Spleen (tissue), 13 donors: ENCODE results near the gene TSHR. TPM values are rescaled to one million over a fixed set of nuclear protein-coding genes. Genes with fewer than 3 reads are reported as not detected.
"Not testable (repeated sequence)": the region's sequence is repeated elsewhere in the genome, so short reads cannot be mapped to it uniquely, and the experiment has no call there.

Source experiments
- DNase-seq: peaks from one replicate; pipeline ENCODE4 v3.0.0-alpha.2; 2020
- H3K27ac ChIP-seq, 8 donors: fragments of 200-600 bp; sonication (generic) in 7 of 8; 1 replicate in 4 of 8; 2 replicates in 4 of 8; pipeline versions ENCODE4 v1.5.0 to v1.8.0; 2016 to 2021; ENCODE audit warnings: inconsistent platforms in 4 of 8, mild to moderate bottlenecking in 4 of 8, moderate library complexity in 1 of 8
- H3K27me3 ChIP-seq, 7 donors: fragments of 200-600 bp; sonication (generic) in 6 of 7; replicated peaks in 1 of 7; 1 replicate in 4 of 7; 2 replicates in 3 of 7; pipeline versions ENCODE4 v1.5.0 to v1.8.0; 2016 to 2021; ENCODE audit warnings: inconsistent platforms in 3 of 7, mild to moderate bottlenecking in 1 of 7
- H3K36me3 ChIP-seq, 6 donors: fragments of 200-600 bp; sonication (generic) in 5 of 6; 1 replicate in 4 of 6; 2 replicates in 2 of 6; pipeline versions ENCODE4 v1.5.0 to v1.8.0; 2016 to 2021; ENCODE audit warnings: inconsistent platforms in 2 of 6
- H3K4me1 ChIP-seq, 6 donors: fragments of 200-600 bp; sonication (generic) in 5 of 6; 1 replicate in 3 of 6; 2 replicates in 3 of 6; pipeline versions ENCODE4 v1.5.0 to v1.8.0; 2016 to 2021; ENCODE audit warnings: inconsistent platforms in 3 of 6
- H3K4me3 ChIP-seq, 8 donors: fragments of 200-600 bp; sonication (generic) in 7 of 8; 1 replicate in 4 of 8; 2 replicates in 4 of 8; pipeline versions ENCODE4 v1.5.0 to v1.8.0; 2016 to 2021; ENCODE audit warnings: inconsistent platforms in 4 of 8, mild to moderate bottlenecking in 4 of 8, moderate library complexity in 2 of 8
- H3K9me3 ChIP-seq, 8 donors: fragments of 200-600 bp; sonication (generic) in 7 of 8; 1 replicate in 4 of 8; 2 replicates in 4 of 8; pipeline versions ENCODE4 v1.5.0 to v1.8.0; 2016 to 2021; ENCODE audit warnings: inconsistent platforms in 4 of 8
- POLR2A ChIP-seq, 3 donors: fragments of 450-650 bp; IDR thresholded peaks; one replicate each; pipeline ENCODE4 v1.5.1; 2017; ENCODE audit warnings: antibody characterized with exemption in 3 of 3, mild to moderate bottlenecking in 1 of 3
- POLR2AphosphoS5 ChIP-seq, 3 donors: sonication (generic); formaldehyde crosslinking; IDR thresholded peaks; one replicate each; pipeline ENCODE4 v1.5.1; 2017; ENCODE audit warnings: antibody characterized with exemption in 3 of 3
- WGBS, 5 donors: extraction: QIAGEN DNeasy Blood & Tissue Kit in 3 of 5; methylation state at CpG; one replicate each; pipeline versions ENCODE4 v1.1.5 to v1.1.7; 2013 to 2018; 5-methylcytosine and 5-hydroxymethylcytosine counted together
- intact Hi-C: fragments of 100-400 bp; cut with DNase I; formaldehyde crosslinking; loops from one replicate; pipeline ENCODE4 v1.15.0; 2023; ENCODE audit warnings: low total_unique reads
- long read RNA-seq, 2 donors: transcript quantifications; one replicate each; lab custom pipeline, GENCODE V29; 2026
- polyA plus RNA-seq, 3 donors: library from polyadenylated mRNA; stranded (reverse); fragments of 200-250 nt; gene quantifications; one replicate each; pipeline ENCODE4 v1.2.1, GENCODE V29; 2013
- total RNA-seq, 7 donors: library from RNA; depleted of rRNA in 3 of 7; stranded (reverse); fragments of >200 nt in 3 of 7; fragmentation: NEBNext Ultra II Directional in 4 of 7; extraction: Animal tissue kit (Norgen Biotek cat#: 25700) in 4 of 7; gene quantifications; one replicate each; pipeline versions ENCODE4 v1.1.0 to v1.2.1, GENCODE V29; 2016 to 2021
- TF ChIP-seq, protein P1 (sequence below), 11 experiments: fragments of 200-600 bp in 7 of 11; fragments of 450-650 bp in 4 of 11; sonication (generic) in 4 of 11; IDR thresholded peaks in 8 of 11; conservative IDR thresholded peaks in 3 of 11; 1 replicate in 7 of 11; 2 replicates in 4 of 11; pipeline versions ENCODE4 v1.4.0 to v1.8.0; 2016 to 2021; ENCODE audit warnings: antibody characterized with exemption in 11 of 11, inconsistent platforms in 4 of 11, mild to moderate bottlenecking in 1 of 11
- donor health status: healthy with polysubstance abuse.
- donor health status: DM: no; HTN: no; CAD: no; lungs with moderate emphysema.
- donor health status: DM: no; HTN: no; CAD: no.
- donor health status: Bipolar disorder and iron deficiency.
- donor health status: healthy.
- donor health status: DM: no; HTN: no; CAD: no.
- donor health status: DM: yes; HTN: yes; CAD: no.

Gene TSHR
- 1 to 10 TPM in 3 of 7 donors, under 1 TPM in 3, not detected in 1; 0.32 to 3.1 (median 1.00) TPM for total RNA-seq
- under 1 TPM; 0.22 to 0.32 (median 0.22) TPM for polyA plus RNA-seq
- long read RNA-seq, donor 1 = 0 reads
- long read RNA-seq, donor 2 = 0 reads

DNA sequence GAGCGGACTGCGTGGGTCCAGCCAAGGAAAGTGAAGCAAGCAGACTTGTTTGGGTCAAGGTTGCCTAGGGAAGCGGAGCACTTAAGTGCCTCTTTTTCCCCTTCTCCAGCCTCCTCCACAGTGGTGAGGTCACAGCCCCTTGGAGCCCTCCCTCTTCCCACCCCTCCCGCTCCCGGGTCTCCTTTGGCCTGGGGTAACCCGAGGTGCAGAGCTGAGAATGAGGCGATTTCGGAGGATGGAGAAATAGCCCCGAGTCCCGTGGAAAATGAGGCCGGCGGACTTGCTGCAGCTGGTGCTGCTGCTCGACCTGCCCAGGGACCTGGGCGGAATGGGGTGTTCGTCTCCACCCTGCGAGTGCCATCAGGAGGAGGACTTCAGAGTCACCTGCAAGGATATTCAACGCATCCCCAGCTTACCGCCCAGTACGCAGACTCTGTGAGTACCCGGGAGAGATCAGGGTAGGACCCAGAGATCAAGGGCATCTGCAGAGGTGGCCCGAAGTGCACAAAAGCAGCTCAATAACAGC lies at the start of gene TSHR:
Gene TSHR (plus strand): TSS at position 206 of the 526 bp plus-strand sequence. CDS start 60 bp downstream, at position 266.
- Histone ChIP-seq H3K4me3 (peak within 1 kb of the TSS; percentile 31 to 71 (median 47)), H3K27me3 (peaks cover 0 to 10% (median 0%) of the 10 kb centered on the region in 7 donors), H3K9me3 (no peaks in the 10 kb centered on the region), H3K27ac (peak within 1 kb of the TSS in 3 of 8 donors; percentile 21 to 47 (median 30)), H3K36me3 (no peaks in the 10 kb centered on the region), H3K4me1 (peaks cover 9 to 59% (median 38%) of the 10 kb centered on the region in 6 donors)
- 28 to 38% (median 37%) methylated on average over 21 of the region's 21 CpGs for WGBS, 5 donors
- intact Hi-C loops = no loop called here
- no peak for TF ChIP-seq POLR2A (IDR thresholded peaks at IDR 0.05)
- no peak for DNase-seq

DNA sequence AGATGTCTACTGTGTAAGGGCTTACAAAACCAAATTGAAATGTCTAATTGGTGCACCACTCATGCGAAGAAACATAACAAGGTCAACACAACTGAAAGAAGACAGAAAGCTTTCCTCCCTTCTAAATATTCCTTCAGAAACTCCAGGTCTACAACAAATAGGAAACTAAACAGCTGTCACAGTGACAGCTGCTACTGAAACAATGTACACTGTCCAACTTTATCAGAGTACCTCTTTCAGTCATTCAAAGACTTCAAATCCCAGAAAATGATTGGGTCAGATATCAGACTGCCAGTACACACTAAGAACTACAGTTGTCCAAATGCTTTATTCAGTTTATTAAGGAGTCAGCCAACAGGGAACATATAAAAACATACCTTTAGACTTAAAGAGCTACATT lies 49.1 kb upstream of the TSHR start:
- no peaks in the 10 kb centered on the region for H3K4me1 ChIP-seq
- no peak for DNase-seq
- H3K36me3 ChIP-seq = peaks cover 0 to 28% (median 2%) of the 10 kb centered on the region in 6 donors
- H3K9me3 ChIP-seq = no peaks in the 10 kb centered on the region
- no peak overlapping the region for H3K27ac ChIP-seq
- H3K27me3 ChIP-seq = no peaks in the 10 kb centered on the region
- intact Hi-C loops = no loop called here
- 0 to 61% (median 39%) methylated on average over 1 of the region's 1 CpG for WGBS, 5 donors
- TF ChIP-seq POLR2AphosphoS5 (IDR thresholded peaks at IDR 0.05) (no peak), POLR2A (IDR thresholded peaks at IDR 0.05) (no peak)
- TF ChIP-seq, protein P1, sequence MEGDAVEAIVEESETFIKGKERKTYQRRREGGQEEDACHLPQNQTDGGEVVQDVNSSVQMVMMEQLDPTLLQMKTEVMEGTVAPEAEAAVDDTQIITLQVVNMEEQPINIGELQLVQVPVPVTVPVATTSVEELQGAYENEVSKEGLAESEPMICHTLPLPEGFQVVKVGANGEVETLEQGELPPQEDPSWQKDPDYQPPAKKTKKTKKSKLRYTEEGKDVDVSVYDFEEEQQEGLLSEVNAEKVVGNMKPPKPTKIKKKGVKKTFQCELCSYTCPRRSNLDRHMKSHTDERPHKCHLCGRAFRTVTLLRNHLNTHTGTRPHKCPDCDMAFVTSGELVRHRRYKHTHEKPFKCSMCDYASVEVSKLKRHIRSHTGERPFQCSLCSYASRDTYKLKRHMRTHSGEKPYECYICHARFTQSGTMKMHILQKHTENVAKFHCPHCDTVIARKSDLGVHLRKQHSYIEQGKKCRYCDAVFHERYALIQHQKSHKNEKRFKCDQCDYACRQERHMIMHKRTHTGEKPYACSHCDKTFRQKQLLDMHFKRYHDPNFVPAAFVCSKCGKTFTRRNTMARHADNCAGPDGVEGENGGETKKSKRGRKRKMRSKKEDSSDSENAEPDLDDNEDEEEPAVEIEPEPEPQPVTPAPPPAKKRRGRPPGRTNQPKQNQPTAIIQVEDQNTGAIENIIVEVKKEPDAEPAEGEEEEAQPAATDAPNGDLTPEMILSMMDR (IDR thresholded peaks at IDR 0.05 in 8 of 11, conservative IDR thresholded peaks at IDR 0.05 in 3 of 11) = no peak
- H3K4me3 ChIP-seq = no peak overlapping the region

DNA sequence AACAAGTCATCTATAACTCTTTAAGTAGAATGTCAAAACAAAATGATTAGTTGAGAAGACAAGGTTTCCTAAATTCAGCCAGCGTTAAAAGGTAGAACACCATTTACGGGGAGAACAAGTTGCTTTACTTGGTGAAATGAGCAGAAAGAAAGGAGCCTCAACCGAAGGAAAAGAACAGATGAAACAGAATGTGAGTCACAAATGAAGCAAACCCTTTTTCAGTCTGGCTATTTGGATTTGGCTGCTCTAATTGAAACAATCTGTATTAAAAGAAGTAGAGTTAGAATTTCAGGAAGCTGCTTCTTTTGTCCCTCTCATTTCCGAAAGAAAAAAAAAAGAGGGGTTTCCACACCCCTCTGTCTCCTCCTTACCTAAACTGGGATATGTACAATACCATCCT lies 48.5 kb upstream of the TSHR start:
- peaks cover 0 to 28% (median 2%) of the 10 kb centered on the region in 6 donors for H3K36me3 ChIP-seq
- no peaks in the 10 kb centered on the region for H3K4me1 ChIP-seq
- WGBS, 5 donors = 84 to 99% (median 94%) methylated on average over 4 of the region's 4 CpGs
- intact Hi-C loops = no loop called here
- no peaks in the 10 kb centered on the region for H3K27me3 ChIP-seq
- no peak for TF ChIP-seq POLR2A (IDR thresholded peaks at IDR 0.05)
- TF ChIP-seq, protein P1 (IDR thresholded peaks at IDR 0.05 in 8 of 11, conservative IDR thresholded peaks at IDR 0.05 in 3 of 11) = no peak
- TF ChIP-seq POLR2AphosphoS5 (IDR thresholded peaks at IDR 0.05) = no peak
- no peak overlapping the region for H3K4me3 ChIP-seq
- H3K9me3 ChIP-seq = no peaks in the 10 kb centered on the region
- no peak for DNase-seq
- no peak overlapping the region for H3K27ac ChIP-seq

DNA sequence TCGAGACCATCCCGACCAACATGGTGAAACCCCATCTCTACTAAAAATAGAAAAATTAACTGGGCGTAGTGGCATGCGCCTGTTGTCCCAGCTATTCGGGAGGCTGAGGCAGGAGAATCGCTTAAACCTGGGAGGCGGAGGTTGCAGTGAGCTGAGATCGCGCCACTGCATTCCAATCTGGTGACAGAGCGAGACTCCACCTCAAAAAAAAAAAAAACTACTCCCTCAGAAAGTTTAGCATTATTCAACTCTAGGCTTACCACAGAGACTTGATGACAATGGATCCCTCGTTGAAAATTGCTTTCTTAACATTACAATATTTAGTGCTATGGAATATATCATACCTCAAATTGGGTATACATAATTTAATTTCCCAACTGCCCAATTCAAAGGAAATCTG lies 43.4 kb upstream of the TSHR start:
- H3K4me3 ChIP-seq, H3K4me1 ChIP-seq, intact Hi-C loops, H3K27me3 ChIP-seq, DNase-seq, H3K27ac ChIP-seq, H3K9me3 ChIP-seq: not testable (repeated sequence)
- WGBS, 5 donors = 95 to 98% (median 96%) methylated on average over 11 of the region's 11 CpGs
- H3K36me3 ChIP-seq = peaks cover 0 to 35% (median 8%) of the 10 kb centered on the region in 6 donors

DNA sequence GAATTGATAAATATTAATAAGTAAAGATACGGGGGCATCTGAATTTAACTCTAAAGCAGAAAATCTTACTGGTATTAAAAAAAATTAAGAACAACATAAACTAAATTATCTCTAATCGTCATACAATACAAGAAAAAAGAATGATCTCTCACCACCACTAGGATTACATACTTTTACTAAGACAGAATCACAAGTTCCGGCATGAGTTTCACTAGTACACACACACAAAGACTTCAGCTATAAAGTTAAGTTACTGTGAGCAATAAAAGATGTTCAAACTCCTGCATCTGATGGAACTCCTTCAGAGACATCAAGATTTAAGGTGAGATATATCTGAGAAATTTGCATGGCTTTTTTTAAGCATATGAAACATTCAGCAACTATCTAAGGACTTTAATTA lies 35.8 kb upstream of the TSHR start:
- Histone ChIP-seq H3K9me3 (no peaks in the 10 kb centered on the region), H3K4me3 (no peak overlapping the region), H3K27ac (no peak overlapping the region), H3K4me1 (no peaks in the 10 kb centered on the region), H3K27me3 (no peaks in the 10 kb centered on the region), H3K36me3 (peaks cover 0 to 23% (median 4%) of the 10 kb centered on the region in 6 donors)
- intact Hi-C loops = no loop called here
- TF ChIP-seq, protein P1 (IDR thresholded peaks at IDR 0.05 in 8 of 11, conservative IDR thresholded peaks at IDR 0.05 in 3 of 11) = no peak
- TF ChIP-seq POLR2A (IDR thresholded peaks at IDR 0.05) (no peak), POLR2AphosphoS5 (IDR thresholded peaks at IDR 0.05) (no peak)
- 92 to 98% (median 96%) methylated on average over 3 of the region's 3 CpGs for WGBS, 5 donors
- no peak for DNase-seq
